MM.1S (cell line): ENCODE measurements around the gene USP5.

ENCODE experiments used
- DNase-seq: peaks from one replicate; pipeline ENCODE4 v3.0.0-alpha.2; 2015
- H2AFZ ChIP-seq: fragments of 300-600 bp; sonication (generic); 2 replicates; pipeline ENCODE4 v1.6.0; 2016; ENCODE audit warnings: antibody characterized with exemption, low read length
- H3F3A ChIP-seq: fragments of 300-600 bp; sonication (generic); 2 replicates; pipeline ENCODE4 v1.6.1; 2016; ENCODE audit warnings: mild to moderate bottlenecking, antibody characterized with exemption, low read length, moderate library complexity, mixed read lengths; ENCODE audit not compliant: insufficient read depth
- H3K27ac ChIP-seq: fragments of 300-600 bp; sonication (generic); 2 replicates; pipeline ENCODE4 v1.5.1; 2016; ENCODE audit warnings: mild to moderate bottlenecking, low read length
- H3K27me3 ChIP-seq: fragments of 300-600 bp; sonication (generic); replicated peaks from 2 replicates; pipeline ENCODE4 v1.6.0; 2016; ENCODE audit warnings: low read length; ENCODE audit not compliant: insufficient read depth
- H3K36me3 ChIP-seq: fragments of 300-600 bp; sonication (generic); replicated peaks from 2 replicates; pipeline ENCODE4 v1.6.1; 2016; ENCODE audit warnings: mild to moderate bottlenecking, low read length, mixed read lengths; ENCODE audit not compliant: insufficient read depth
- H3K4me1 ChIP-seq: fragments of 300-600 bp; sonication (generic); 2 replicates; pipeline ENCODE4 v1.6.1; 2016; ENCODE audit warnings: low read length, mixed read lengths
- H3K4me2 ChIP-seq: fragments of 300-600 bp; sonication (generic); 2 replicates; pipeline ENCODE4 v1.6.0; 2016; ENCODE audit warnings: low read depth, low read length
- H3K4me3 ChIP-seq: fragments of 300-600 bp; sonication (generic); 2 replicates; pipeline ENCODE4 v1.5.1; 2016; ENCODE audit warnings: low read length, mixed read lengths
- H3K79me2 ChIP-seq: fragments of 300-600 bp; sonication (generic); 2 replicates; pipeline ENCODE4 v1.6.1; 2016; ENCODE audit warnings: mixed run types, low read length, mixed read lengths
- H3K9ac ChIP-seq: fragments of 300-600 bp; sonication (generic); 2 replicates; pipeline ENCODE4 v1.6.1; 2016; ENCODE audit warnings: low read length, mixed read lengths
- H3K9me2 ChIP-seq: fragments of 300-600 bp; sonication (generic); replicated peaks from 2 replicates; pipeline ENCODE4 v1.6.1; 2016; ENCODE audit warnings: mild to moderate bottlenecking, low read length, mixed read lengths; ENCODE audit not compliant: insufficient read depth
- H3K9me3 ChIP-seq: fragments of 300-600 bp; sonication (generic); replicated peaks from 2 replicates; pipeline ENCODE4 v1.6.1; 2016; ENCODE audit warnings: mild to moderate bottlenecking, low read length, mixed read lengths; ENCODE audit not compliant: insufficient read depth
- H4K20me1 ChIP-seq: fragments of 300-600 bp; sonication (generic); 2 replicates; pipeline ENCODE4 v1.6.1; 2016; ENCODE audit warnings: mild to moderate bottlenecking, low read length, moderate library complexity, mixed read lengths; ENCODE audit not compliant: insufficient read depth
- EZH2 ChIP-seq: fragments of 300-600 bp; sonication (generic); optimal IDR thresholded peaks from 2 replicates; pipeline ENCODE3; 2017; ENCODE audit warnings: low read depth, mild to moderate bottlenecking, antibody characterized with exemption, low read length, mixed read lengths
- EZH2phosphoT487 ChIP-seq: fragments of 300-600 bp; sonication (generic); IDR thresholded peaks from 2 replicates; pipeline ENCODE4 v1.6.1; 2018; ENCODE audit warnings: antibody characterized with exemption, low read length
- TF ChIP-seq, protein P1 (sequence below): fragments of 300-600 bp; sonication (generic); IDR thresholded peaks from 2 replicates; pipeline ENCODE4 v1.5.1; 2016; ENCODE audit warnings: antibody characterized with exemption, low read length, mixed read lengths

USP5 gene

DNA sequence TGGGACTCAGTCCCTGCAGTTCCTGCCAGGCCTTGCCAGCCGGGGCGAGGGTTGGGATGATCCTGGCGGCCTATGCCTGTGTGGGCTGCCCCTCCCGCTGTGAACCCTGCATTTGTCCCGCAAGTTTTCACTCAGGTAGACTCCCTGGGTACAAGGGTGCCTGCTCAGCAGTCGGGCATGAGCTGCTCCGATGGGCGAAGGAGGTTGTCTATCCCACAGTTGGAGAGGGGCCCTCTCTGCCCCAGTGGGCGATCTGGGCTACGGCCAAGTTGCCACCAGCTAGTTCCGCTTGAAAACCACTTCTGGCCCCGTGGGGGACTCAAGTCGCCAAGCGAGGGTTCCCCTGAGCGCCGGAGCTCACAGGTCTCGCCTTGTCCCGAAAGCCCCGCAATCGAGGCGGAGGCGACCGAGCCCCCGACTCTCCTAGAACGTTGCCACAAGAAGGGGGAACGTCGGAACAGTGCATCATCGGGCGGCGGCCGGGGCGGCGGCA is 15.0 kb downstream of the USP5 start:
- Histone ChIP-seq H4K20me1 (peaks cover 21% of the 10 kb centered on the region), H3K36me3 (peaks cover 4% of the 10 kb centered on the region), H3K27me3 (no peaks in the 10 kb centered on the region), H3K79me2 (peaks cover 39% of the 10 kb centered on the region), H3K9ac (peak overlapping the region; percentile 42; the same call in 1 of the 2 replicates), H3F3A (peaks cover 37% of the 10 kb centered on the region), H3K4me1 (peaks cover 34% of the 10 kb centered on the region), H3K4me2 (peak overlapping the region; percentile 90), H3K4me3 (peak overlapping the region; percentile 92), H3K27ac (no peak overlapping the region), H3K9me3 (no peaks in the 10 kb centered on the region), H2AFZ (peak overlapping the region; percentile 72; the same call in 1 of the 2 replicates), H3K9me2 (no peaks in the 10 kb centered on the region)
- no peak for TF ChIP-seq EZH2phosphoT487
- TF ChIP-seq, protein P1, sequence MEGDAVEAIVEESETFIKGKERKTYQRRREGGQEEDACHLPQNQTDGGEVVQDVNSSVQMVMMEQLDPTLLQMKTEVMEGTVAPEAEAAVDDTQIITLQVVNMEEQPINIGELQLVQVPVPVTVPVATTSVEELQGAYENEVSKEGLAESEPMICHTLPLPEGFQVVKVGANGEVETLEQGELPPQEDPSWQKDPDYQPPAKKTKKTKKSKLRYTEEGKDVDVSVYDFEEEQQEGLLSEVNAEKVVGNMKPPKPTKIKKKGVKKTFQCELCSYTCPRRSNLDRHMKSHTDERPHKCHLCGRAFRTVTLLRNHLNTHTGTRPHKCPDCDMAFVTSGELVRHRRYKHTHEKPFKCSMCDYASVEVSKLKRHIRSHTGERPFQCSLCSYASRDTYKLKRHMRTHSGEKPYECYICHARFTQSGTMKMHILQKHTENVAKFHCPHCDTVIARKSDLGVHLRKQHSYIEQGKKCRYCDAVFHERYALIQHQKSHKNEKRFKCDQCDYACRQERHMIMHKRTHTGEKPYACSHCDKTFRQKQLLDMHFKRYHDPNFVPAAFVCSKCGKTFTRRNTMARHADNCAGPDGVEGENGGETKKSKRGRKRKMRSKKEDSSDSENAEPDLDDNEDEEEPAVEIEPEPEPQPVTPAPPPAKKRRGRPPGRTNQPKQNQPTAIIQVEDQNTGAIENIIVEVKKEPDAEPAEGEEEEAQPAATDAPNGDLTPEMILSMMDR, result no peak
- TF ChIP-seq EZH2, result no peak
- no peak for DNase-seq

DNA sequence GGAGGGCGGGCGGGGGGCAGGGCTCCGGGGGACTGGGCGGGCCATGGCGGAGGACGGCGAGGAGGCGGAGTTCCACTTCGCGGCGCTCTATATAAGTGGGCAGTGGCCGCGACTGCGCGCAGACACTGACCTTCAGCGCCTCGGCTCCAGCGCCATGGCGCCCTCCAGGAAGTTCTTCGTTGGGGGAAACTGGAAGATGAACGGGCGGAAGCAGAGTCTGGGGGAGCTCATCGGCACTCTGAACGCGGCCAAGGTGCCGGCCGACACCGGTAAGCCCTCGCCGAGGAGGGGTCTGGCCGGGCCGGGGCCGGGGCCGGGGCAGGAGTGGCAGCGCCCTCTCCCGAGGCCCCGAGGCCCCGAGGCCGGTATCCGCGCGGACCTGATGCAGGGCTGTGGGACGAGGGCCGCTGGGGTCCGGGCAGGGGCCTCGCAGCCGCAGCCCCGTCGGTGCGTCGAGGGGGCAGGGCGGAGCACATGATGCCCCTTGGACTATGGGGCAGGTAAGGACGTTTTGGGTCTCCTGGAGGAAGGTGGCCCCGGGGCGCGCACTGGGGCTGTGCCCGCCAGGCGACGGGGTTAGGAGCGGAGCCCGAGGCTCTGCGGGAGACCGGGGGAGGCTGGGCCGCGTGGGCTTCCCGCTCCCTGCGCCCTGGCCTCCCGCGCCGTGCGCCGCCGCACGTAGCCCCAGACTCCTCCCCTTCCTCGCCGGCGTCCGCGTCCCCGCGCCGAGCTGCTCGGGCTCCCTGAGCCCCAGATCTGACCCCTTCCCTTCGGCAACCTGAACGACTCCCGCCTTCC is 15.7 kb downstream of the USP5 start, which contains the start of gene TPI1:
Gene TPI1, plus strand, starts transcription at position 119 of the 798 bp plus-strand sequence. Its CDS starts 36 bp downstream, at position 155.
- Histone ChIP-seq H3K9me2 (no peaks in the 10 kb centered on the region), H3K4me3 (peak within 1 kb of the TSS; percentile 92), H3K36me3 (peaks cover 4% of the 10 kb centered on the region), H3K4me1 (peaks cover 36% of the 10 kb centered on the region), H3K9ac (peak within 1 kb of the TSS; percentile 99), H3K27ac (peak within 1 kb of the TSS; percentile 80; the same call in 1 of the 2 replicates), H3K9me3 (no peaks in the 10 kb centered on the region), H3K79me2 (peaks cover 46% of the 10 kb centered on the region), H3K27me3 (no peaks in the 10 kb centered on the region), H3F3A (peaks cover 41% of the 10 kb centered on the region), H3K4me2 (peak within 1 kb of the TSS; percentile 99), H2AFZ (peak within 1 kb of the TSS; percentile 72), H4K20me1 (peaks cover 23% of the 10 kb centered on the region)
- TF ChIP-seq EZH2, result no peak
- TF ChIP-seq EZH2phosphoT487, result no peak
- TF ChIP-seq, protein P1, result no peak
- peak; percentile 80 for DNase-seq

DNA sequence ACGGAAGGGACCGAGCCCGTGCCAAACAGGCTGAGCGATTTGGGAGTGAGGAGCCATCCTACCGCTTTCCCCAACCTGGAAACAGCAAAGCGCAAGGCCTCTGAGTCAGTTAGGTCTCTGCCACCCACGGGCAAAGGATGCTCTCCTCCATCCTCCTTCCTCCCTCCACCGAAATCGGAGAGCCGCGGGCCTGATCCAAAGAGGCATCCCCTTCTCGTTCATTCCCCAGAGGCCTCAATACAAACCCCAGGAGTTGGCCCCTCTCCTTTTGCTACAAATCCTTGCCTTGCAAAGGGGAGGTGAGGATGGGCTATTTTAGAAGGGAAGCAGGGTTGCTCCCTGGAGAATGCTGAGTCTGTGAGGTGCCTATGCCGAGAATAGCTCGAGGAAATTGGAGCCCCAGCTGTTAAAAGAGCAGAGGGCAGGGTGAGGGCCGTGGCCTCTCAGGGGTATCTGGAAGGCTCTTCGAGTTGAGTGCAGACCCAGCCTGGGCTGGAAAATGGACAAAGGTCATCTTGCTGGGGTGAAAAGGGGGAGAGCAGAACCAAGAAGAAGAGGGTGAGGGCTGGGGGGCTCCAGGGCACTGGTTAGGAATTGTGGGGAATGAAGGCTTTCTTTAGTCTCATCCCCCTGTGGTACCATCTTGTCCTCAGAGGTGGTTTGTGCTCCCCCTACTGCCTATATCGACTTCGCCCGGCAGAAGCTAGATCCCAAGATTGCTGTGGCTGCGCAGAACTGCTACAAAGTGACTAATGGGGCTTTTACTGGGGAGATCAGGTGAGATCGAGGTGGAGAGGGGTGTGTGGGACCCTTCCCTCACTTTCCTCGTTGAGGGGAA is 16.5 kb downstream of the USP5 start:
- no peak for DNase-seq
- peaks cover 36% of the 10 kb centered on the region for H3K4me1 ChIP-seq
- H3K9ac ChIP-seq, result peak overlapping the region; percentile 99
- H3K9me2 ChIP-seq, result no peaks in the 10 kb centered on the region
- H2AFZ ChIP-seq, result no peak overlapping the region
- no peak for TF ChIP-seq EZH2
- TF ChIP-seq, protein P1, result peak; percentile 34
- peak overlapping the region; percentile 92 for H3K4me3 ChIP-seq
- H3K4me2 ChIP-seq, result peak overlapping the region; percentile 99
- H4K20me1 ChIP-seq, result peaks cover 23% of the 10 kb centered on the region
- no peaks in the 10 kb centered on the region for H3K27me3 ChIP-seq
- H3K27ac ChIP-seq, result peak overlapping the region; percentile 80; the same call in 1 of the 2 replicates
- H3F3A ChIP-seq, result peaks cover 46% of the 10 kb centered on the region
- H3K79me2 ChIP-seq, result peaks cover 50% of the 10 kb centered on the region
- peaks cover 4% of the 10 kb centered on the region for H3K36me3 ChIP-seq
- H3K9me3 ChIP-seq, result no peaks in the 10 kb centered on the region
